Loucy (cell line): ENCODE results near the gene MISP.

Experiments used
- H2AFZ ChIP-seq: fragments of 200-600 bp; sonication (generic); 2 replicates; pipeline ENCODE4 v1.6.0; 2016; ENCODE audit warnings: antibody characterized with exemption, mild to moderate bottlenecking, low read length, moderate library complexity
- H3F3A ChIP-seq: fragments of 200-600 bp; 2 replicates; pipeline ENCODE4 v1.6.0; 2016; ENCODE audit warnings: antibody characterized with exemption, low read depth, mild to moderate bottlenecking
- H3K27me3 ChIP-seq: fragments of 200-600 bp; sonication (generic); 2 replicates; pipeline ENCODE4 v1.6.1; 2014; ENCODE audit warnings: low read length, mild to moderate bottlenecking; ENCODE audit not compliant: insufficient read depth, poor library complexity, severe bottlenecking
- H3K36me3 ChIP-seq: fragments of 200-600 bp; sonication (generic); 2 replicates; pipeline ENCODE4 v1.6.1; 2016; ENCODE audit warnings: low read length; ENCODE audit not compliant: insufficient read depth
- H3K4me1 ChIP-seq: fragments of 200-600 bp; sonication (generic); 2 replicates; pipeline ENCODE4 v1.5.1; 2014; ENCODE audit warnings: low read length, mild to moderate bottlenecking; ENCODE audit not compliant: insufficient read depth, poor library complexity, severe bottlenecking
- H3K4me2 ChIP-seq: fragments of 200-600 bp; sonication (generic); 2 replicates; pipeline ENCODE4 v1.6.0; 2014; ENCODE audit warnings: antibody characterized with exemption, low read length, low read depth, mild to moderate bottlenecking; ENCODE audit not compliant: poor library complexity, severe bottlenecking
- H3K4me3 ChIP-seq: fragments of 200-600 bp; sonication (generic); 2 replicates; pipeline ENCODE4 v1.5.1; 2014; ENCODE audit warnings: low read length, mild to moderate bottlenecking, mixed read lengths; ENCODE audit not compliant: poor library complexity, severe bottlenecking
- H3K79me2 ChIP-seq: fragments of 200-600 bp; sonication (generic); 2 replicates; pipeline ENCODE4 v1.6.1; 2014; ENCODE audit warnings: low read length; ENCODE audit not compliant: insufficient read depth
- H3K9ac ChIP-seq: fragments of 200-600 bp; sonication (generic); 2 replicates; pipeline ENCODE4 v1.6.0; 2014; ENCODE audit warnings: mild to moderate bottlenecking, low read depth, low read length, moderate library complexity; ENCODE audit not compliant: poor library complexity, severe bottlenecking
- H3K9me2 ChIP-seq: fragments of 200-600 bp; sonication (generic); replicated peaks from 2 replicates; pipeline ENCODE4 v1.6.1; 2016; ENCODE audit warnings: low read depth, low read length, mixed read lengths
- H3K9me3 ChIP-seq: fragments of 200-600 bp; sonication (generic); 2 replicates; pipeline ENCODE4 v1.6.1; 2014; ENCODE audit warnings: mild to moderate bottlenecking, antibody characterized with exemption, low read length, low read depth; ENCODE audit not compliant: insufficient read depth
- H4K20me1 ChIP-seq: fragments of 200-600 bp; sonication (generic); 2 replicates; pipeline ENCODE4 v1.6.0; 2014; ENCODE audit warnings: antibody characterized with exemption, low read length, mild to moderate bottlenecking; ENCODE audit not compliant: insufficient read depth, poor library complexity, severe bottlenecking
- CTCF ChIP-seq: fragments of 200-600 bp; sonication (generic); conservative IDR thresholded peaks from 2 replicates; pipeline ENCODE4 v1.5.1; 2014; ENCODE audit warnings: mild to moderate bottlenecking, antibody characterized with exemption, low read length
- EZH2phosphoT487 ChIP-seq: fragments of 200-600 bp; IDR thresholded peaks from 2 replicates; pipeline ENCODE4 v1.6.1; 2018; ENCODE audit warnings: antibody characterized with exemption, mild to moderate bottlenecking, moderate library complexity, borderline replicate concordance

MISP gene

GRCh38 chr19:763181-763580 is 12.3 kb downstream of the MISP start:
- H3K9me2 ChIP-seq, result no peaks in the 10 kb centered on the region
- H3K4me1 ChIP-seq, result no peaks in the 10 kb centered on the region
- no peaks in the 10 kb centered on the region for H3F3A ChIP-seq
- H3K79me2 ChIP-seq, result no peaks in the 10 kb centered on the region
- no peaks in the 10 kb centered on the region for H3K27me3 ChIP-seq
- H3K9ac ChIP-seq, result no peak overlapping the region
- TF ChIP-seq EZH2phosphoT487 (no peak), CTCF (no peak)
- H3K36me3 ChIP-seq, result no peaks in the 10 kb centered on the region
- no peak overlapping the region for H3K4me3 ChIP-seq
- no peak overlapping the region for H2AFZ ChIP-seq
- no peak overlapping the region for H3K4me2 ChIP-seq
- no peaks in the 10 kb centered on the region for H4K20me1 ChIP-seq
- peaks cover 5% of the 10 kb centered on the region; the same call in 1 of the 2 replicates for H3K9me3 ChIP-seq

- Histone ChIP-seq H3K79me2 (no peaks in the 10 kb centered on the region), H3K9me2 (no peaks in the 10 kb centered on the region), H4K20me1 (no peaks in the 10 kb centered on the region), H3K4me1 (no peaks in the 10 kb centered on the region), H3K9ac (no peak overlapping the region), H3K36me3 (no peaks in the 10 kb centered on the region), H3K9me3 (no peaks in the 10 kb centered on the region), H3F3A (no peaks in the 10 kb centered on the region), H3K27me3 (no peaks in the 10 kb centered on the region), H3K4me3 (no peak overlapping the region), H3K4me2 (no peak overlapping the region), H2AFZ (no peak overlapping the region)
- TF ChIP-seq CTCF, result no peak
- no peak for TF ChIP-seq EZH2phosphoT487
Measured at GRCh38 chr19:763869-764268, 13.0 kb downstream of the MISP start.

- TF ChIP-seq EZH2phosphoT487, result no peak
- TF ChIP-seq CTCF, result no peak
- H3K9ac ChIP-seq, result no peak overlapping the region
- no peaks in the 10 kb centered on the region for H3K9me3 ChIP-seq
Measured at GRCh38 chr19:764301-764700, 13.4 kb downstream of the MISP start.

More at GRCh38 chr19:764301-764700, 13.4 kb downstream of the MISP start:
- H3F3A ChIP-seq, result no peaks in the 10 kb centered on the region
- H3K4me1 ChIP-seq, result no peaks in the 10 kb centered on the region
- no peaks in the 10 kb centered on the region for H3K36me3 ChIP-seq
- no peak overlapping the region for H2AFZ ChIP-seq
- H3K9me2 ChIP-seq, result no peaks in the 10 kb centered on the region
- H3K4me2 ChIP-seq, result no peak overlapping the region
- no peak overlapping the region for H3K4me3 ChIP-seq
- H3K79me2 ChIP-seq, result no peaks in the 10 kb centered on the region
- H3K27me3 ChIP-seq, result no peaks in the 10 kb centered on the region
- no peaks in the 10 kb centered on the region for H4K20me1 ChIP-seq
